Activated naive CD4-positive, alpha-beta T cell treated with anti-CD3 and anti-CD28 coated beads, Interleukin-2, amount 10 ng/mL, durations not matched to agents 5 hours and 36 hours (primary cell): ENCODE data around the gene MRGPRX1. TPM values are rescaled to one million over a fixed set of nuclear protein-coding genes. Genes with fewer than 3 reads are reported as not detected.

ENCODE experiments used
- total RNA-seq, 2 experiments: library from RNA; stranded (reverse); gene quantifications; one replicate each; pipeline ENCODE4 v1.2.3, GENCODE V29; 2021

MRGPRX1 gene
- total RNA-seq = not detected

DNA sequence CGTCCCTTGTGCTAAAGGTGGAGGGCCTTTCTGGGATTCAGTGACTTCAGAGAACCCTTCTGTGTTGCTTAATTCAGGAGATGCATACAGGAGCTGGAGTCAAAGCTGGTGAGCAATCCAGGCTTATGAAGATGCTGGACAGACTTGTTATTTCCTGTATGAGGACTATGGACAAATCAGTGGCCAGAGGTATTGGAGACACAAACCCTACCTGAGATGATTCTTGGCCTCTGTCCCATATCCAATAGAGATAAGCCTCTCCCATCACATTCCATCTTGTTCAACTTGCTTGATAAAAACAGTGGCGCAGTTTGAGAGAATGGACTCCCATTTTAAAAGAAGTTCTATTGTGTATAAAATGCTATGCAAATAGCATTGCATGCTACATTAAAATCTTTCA, at the start of gene MRGPRX1:
MRGPRX1 (minus strand) TSS at position 101 of the 400 bp plus-strand sequence. CDS start 4,630 bp downstream, outside the sequence.

Other genes starting within 250 kb of the MRGPRX1 start
- gene TMEM86A, start 240.6 kb downstream of the MRGPRX1 start, total RNA-seq = 1 to 10 TPM; 1.5 to 2.3 TPM
- 1 to 10 TPM in 1 of 2 experiments, under 1 TPM in 1; 0.34 to 1.2 TPM for gene IGSF22, start 213.2 kb downstream of the MRGPRX1 start, total RNA-seq
- not detected for gene PTPN5, start 147.6 kb downstream of the MRGPRX1 start, total RNA-seq
- not detected for gene MRGPRX2, start 121.3 kb upstream of the MRGPRX1 start, total RNA-seq
- gene ZDHHC13, start 177.8 kb upstream of the MRGPRX1 start, total RNA-seq = 10 to 100 TPM; 20.0 to 24.7 TPM